NCI-H2227 (cell line): ENCODE data around the gene CPPED1.

Source experiments
- DNase-seq: peaks from one replicate; lab custom pipeline; 2025; ENCODE audit not compliant: unreplicated experiment; lab: John Stamatoyannopoulos, UW

The CPPED1 gene

DNA sequence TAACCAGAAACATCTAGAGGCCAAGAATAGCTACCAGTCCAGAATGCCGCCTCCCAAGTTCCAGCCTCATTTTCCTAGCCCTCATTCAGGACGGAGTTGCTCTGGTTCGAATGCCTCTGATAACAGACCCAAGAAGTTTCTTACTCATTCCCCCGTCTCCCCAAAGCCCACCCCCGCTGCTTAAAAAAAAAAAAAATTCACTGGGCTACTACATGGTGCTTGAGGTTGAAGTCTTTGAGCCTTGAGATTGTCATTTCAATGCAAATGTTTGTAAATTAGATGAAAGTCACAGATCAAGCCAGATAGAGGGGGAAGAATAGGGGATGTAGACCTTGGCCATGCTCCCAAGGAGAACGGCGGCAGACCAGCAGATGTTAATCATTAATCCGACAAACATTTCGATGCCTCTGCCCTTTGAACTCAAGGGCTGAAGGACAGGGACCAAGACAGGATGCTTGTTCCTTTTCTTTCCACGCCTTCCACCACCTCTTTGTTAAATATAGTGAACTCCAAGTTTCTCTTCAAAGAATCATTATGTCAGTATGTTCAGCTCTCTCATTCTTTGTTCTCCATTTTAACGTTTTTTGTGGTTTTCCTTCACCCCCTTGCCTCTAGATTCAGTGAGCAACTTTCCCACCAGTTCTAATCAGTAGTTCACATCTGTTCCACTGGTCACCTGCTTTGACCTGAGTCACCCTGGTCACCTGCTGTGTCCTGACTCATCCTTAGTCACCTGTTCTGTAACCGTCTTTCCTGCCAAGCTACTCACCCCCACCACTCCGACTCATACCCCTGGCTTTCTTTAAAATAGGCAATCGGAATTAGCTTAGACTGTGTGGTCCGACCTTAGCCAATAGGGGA lies 190.3 kb downstream of the CPPED1 start:
- DNase-seq: no peak

DNA sequence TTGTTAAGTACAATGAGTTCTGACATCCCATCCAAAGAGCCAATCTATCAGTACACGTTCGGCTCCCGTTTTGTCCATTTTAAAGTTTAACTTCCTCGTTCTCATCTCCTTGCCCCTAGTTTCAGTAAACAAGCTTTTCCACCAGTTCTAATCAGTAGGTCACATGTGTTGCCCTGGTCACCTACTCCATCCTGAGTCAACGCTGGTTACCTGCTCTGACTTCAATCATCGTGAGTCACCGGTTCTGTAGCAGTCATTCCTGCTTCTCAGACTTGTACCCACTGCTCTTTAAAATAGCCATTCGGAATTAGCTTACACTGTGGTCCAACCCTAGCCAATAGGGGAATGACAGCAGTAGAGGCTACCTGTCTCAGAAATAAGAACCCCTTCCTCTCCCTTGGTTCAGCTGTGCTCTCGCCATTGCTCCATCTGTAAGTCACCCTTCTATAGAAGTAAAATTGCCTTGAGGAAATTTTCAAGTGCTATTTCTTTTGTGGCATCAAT lies 191.0 kb downstream of the CPPED1 start:
- no peak for DNase-seq

DNA sequence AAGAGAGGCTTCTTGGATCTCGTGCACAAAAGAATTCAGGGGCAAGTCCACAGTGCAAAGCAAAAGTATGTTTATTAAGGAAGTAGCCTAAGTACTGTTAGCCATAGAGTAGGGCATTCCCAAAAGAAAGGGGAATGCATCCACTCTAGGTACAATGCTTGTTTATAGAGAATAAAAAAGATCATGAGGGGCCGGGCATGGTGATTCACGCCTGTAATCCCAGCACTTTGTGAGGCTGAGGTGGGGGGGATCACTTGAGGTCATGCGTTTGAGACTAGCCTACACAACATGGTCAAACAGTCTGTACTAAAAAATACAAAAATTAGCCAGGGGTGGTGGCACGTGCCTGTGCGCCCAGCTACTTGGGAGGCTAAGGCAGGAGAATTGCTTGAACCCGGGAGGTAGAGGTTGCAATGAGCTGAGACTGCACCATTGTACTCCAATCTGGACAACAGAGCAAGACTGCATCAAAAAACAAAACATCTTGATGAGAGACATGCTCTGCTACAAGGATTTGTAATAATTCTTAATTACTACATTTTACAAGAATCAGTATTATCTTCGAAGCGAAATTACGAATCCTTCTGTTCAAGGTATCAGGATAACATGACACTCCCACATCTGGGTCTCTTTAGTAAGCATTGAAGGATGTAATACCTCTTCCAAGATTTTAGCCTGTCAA lies 191.6 kb downstream of the CPPED1 start:
- no peak for DNase-seq

DNA sequence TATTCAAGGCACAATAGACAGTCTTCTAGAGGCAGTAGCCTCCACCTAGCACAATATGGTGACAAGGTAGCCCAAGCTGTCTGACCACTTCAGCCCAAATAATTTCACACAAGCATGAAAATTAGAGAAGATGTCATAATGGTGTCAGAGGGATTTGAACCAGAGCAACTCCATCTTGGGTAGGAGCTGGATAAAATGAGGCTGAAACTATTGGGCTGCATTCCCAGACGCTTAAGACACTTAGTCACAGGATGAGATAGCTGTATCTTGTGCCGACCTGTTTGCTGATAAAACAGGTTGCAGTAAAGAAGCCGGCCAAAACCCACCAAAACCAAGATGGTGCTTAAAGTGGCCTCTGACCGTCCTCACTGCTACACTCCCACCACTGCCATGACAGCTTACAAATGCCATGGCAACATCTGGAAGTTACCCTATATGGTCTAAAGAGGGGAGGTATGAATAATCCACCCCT lies 192.6 kb downstream of the CPPED1 start:
- no peak for DNase-seq

DNA sequence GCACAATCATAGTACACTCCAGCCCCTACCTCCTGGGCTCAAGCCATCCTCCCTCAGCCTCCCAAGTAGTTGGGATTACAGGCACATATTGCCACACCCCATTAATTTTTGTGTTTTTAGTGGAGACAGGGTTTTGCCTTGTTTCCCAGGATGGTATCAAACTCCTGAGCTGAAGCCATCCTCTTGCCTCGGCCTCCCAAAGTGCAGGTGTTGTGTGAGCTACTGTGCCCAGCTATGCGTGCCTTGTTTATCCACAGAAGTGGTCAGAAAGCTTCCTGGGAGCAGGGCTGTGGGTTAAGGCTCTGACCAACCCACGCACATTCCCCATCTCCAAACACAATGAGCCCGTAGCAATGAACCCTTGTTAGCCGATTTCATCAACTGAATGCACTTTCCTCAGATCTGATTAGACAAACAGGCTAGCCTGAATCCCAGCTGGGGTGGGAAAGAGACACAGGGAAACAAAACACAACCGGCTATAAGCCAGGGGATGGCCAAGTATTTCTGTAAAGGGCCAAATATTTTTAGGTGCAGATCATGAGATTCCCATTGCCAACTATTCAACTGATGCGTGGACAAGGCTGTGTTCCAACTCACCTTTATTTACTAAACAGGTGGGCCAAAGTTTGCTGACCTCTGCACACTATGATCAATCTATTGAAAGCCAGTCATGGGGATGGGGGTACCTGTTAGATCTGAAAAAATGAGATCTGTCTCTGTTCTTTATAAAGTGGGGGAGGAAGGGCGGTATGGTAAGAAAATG lies 193.6 kb downstream of the CPPED1 start:
- no peak for DNase-seq
